Measurements from ENCODE around the gene MZF1.
A peak's percentile ranks its signal among the peaks of the same experiment; 100 is the strongest.

Gene MZF1

GRCh38 chr19:58521651-58522050 lies 51.5 kb downstream of the MZF1 start:
- ATAC-seq (ENCODE audit: insufficient read depth, low read depth) (no peak), DNase-seq (no peak)
- H3K27ac ChIP-seq (ENCODE audit: low read length) = no peak overlapping the region
- H3K27me3 ChIP-seq (ENCODE audit: insufficient read depth, low read length, poor library complexity) = no peaks in the 10 kb centered on the region
- peaks cover 11% of the 10 kb centered on the region for H3K36me3 ChIP-seq (ENCODE audit: insufficient read depth, low read length)
- H2AFZ ChIP-seq (ENCODE audit: low read depth, low read length) = no peak overlapping the region
- peaks cover 15% of the 10 kb centered on the region for H4K20me1 ChIP-seq (ENCODE audit: insufficient read depth, low read length)
- no peak overlapping the region for H3K4me3 ChIP-seq (ENCODE audit: low read depth in 1 of 2, low read length in 2 of 2)
- H3K9me3 ChIP-seq (ENCODE audit: insufficient read depth, low read length, severe bottlenecking) = no peaks in the 10 kb centered on the region
- peaks cover 31% of the 10 kb centered on the region for H3K4me1 ChIP-seq (ENCODE audit: insufficient read depth, low read length)
- no peak overlapping the region for H3K4me2 ChIP-seq (ENCODE audit: insufficient read depth, low read length)
- TF ChIP-seq CTCF (IDR thresholded peaks at IDR 0.05; ENCODE audit: borderline replicate concordance, extremely low read depth, low read length, poor library complexity, severe bottlenecking) = no peak
- no peak overlapping the region for H3K9ac ChIP-seq (ENCODE audit: low read depth, low read length)
- H3K79me2 ChIP-seq (ENCODE audit: insufficient read depth, low read length) = peaks cover 35% of the 10 kb centered on the region

GRCh38 chr19:58520257-58520599 lies 52.9 kb downstream of the MZF1 start:
- H3K9ac ChIP-seq (ENCODE audit: low read depth, low read length) = peak overlapping the region; percentile 98
- H3K4me1 ChIP-seq (ENCODE audit: insufficient read depth, low read length) = peaks cover 45% of the 10 kb centered on the region
- TF ChIP-seq EZH2 (IDR thresholded peaks at IDR 0.05; ENCODE audit: borderline replicate concordance, low read depth, low read length, severe bottlenecking) (no peak), CTCF (IDR thresholded peaks at IDR 0.05; ENCODE audit: borderline replicate concordance, extremely low read depth, low read length, poor library complexity, severe bottlenecking) (no peak)
- peaks cover 49% of the 10 kb centered on the region for H3K79me2 ChIP-seq (ENCODE audit: insufficient read depth, low read length)
- peak overlapping the region; percentile 82 to 92; a peak in 3 of 4 replicates for H3K4me3 ChIP-seq (ENCODE audit: low read depth in 1 of 2, low read length in 2 of 2)
- ATAC-seq (ENCODE audit: insufficient read depth, low read depth) = no peak
- peak overlapping the region; percentile 88 for H2AFZ ChIP-seq (ENCODE audit: low read depth, low read length)
- no peaks in the 10 kb centered on the region for H3K27me3 ChIP-seq (ENCODE audit: insufficient read depth, low read length, poor library complexity)
- no peaks in the 10 kb centered on the region for H3K9me3 ChIP-seq (ENCODE audit: insufficient read depth, low read length, severe bottlenecking)
- H3K4me2 ChIP-seq (ENCODE audit: insufficient read depth, low read length) = peak overlapping the region; percentile 90
- H4K20me1 ChIP-seq (ENCODE audit: insufficient read depth, low read length) = peaks cover 21% of the 10 kb centered on the region
- DNase-seq = no peak
- peaks cover 23% of the 10 kb centered on the region for H3K36me3 ChIP-seq (ENCODE audit: insufficient read depth, low read length)
- H3K27ac ChIP-seq (ENCODE audit: low read length) = peak overlapping the region; percentile 94

GRCh38 chr19:58519355-58520256 lies 53.5 kb downstream of the MZF1 start, which contains the start of gene ZBTB45:
Gene ZBTB45 (minus strand): TSS chr19:58519810. CDS start chr19:58517673, 2,137 bp downstream.
- Histone ChIP-seq H3K4me2 (ENCODE audit: insufficient read depth, low read length) (peak within 1 kb of the TSS; percentile 90), H3K9me3 (ENCODE audit: insufficient read depth, low read length, severe bottlenecking) (no peaks in the 10 kb centered on the region), H3K27ac (ENCODE audit: low read length) (peak within 1 kb of the TSS; percentile 94), H3K27me3 (ENCODE audit: insufficient read depth, low read length, poor library complexity) (no peaks in the 10 kb centered on the region), H4K20me1 (ENCODE audit: insufficient read depth, low read length) (peaks cover 21% of the 10 kb centered on the region), H3K9ac (ENCODE audit: low read depth, low read length) (peak within 1 kb of the TSS; percentile 98), H3K79me2 (ENCODE audit: insufficient read depth, low read length) (peaks cover 54% of the 10 kb centered on the region), H3K4me3 (ENCODE audit: low read depth in 1 of 2, low read length in 2 of 2) (peak within 1 kb of the TSS; percentile 82 to 92), H3K4me1 (ENCODE audit: insufficient read depth, low read length) (peaks cover 52% of the 10 kb centered on the region), H3K36me3 (ENCODE audit: insufficient read depth, low read length) (peaks cover 26% of the 10 kb centered on the region), H2AFZ (ENCODE audit: low read depth, low read length) (peak within 1 kb of the TSS; percentile 88)
- DNase-seq = peak; percentile 96
- ATAC-seq (ENCODE audit: insufficient read depth, low read depth) = peak; percentile 81
- TF ChIP-seq EZH2 (IDR thresholded peaks at IDR 0.05; ENCODE audit: borderline replicate concordance, low read depth, low read length, severe bottlenecking) (no peak), CTCF (IDR thresholded peaks at IDR 0.05; ENCODE audit: borderline replicate concordance, extremely low read depth, low read length, poor library complexity, severe bottlenecking) (peak; percentile 92)
